Tongue (tissue), 2 donors: ENCODE data around the gene SPATA32. TPM values are rescaled to one million over a fixed set of nuclear protein-coding genes. Genes with fewer than 3 reads are reported as not detected.
"Not testable (repeated sequence)": the region's sequence is repeated elsewhere in the genome, so short reads cannot be mapped to it uniquely, and the experiment has no call there.

Experiments
- DNase-seq: peaks from one replicate; pipeline ENCODE4 v3.0.0-alpha.2; 2015
- total RNA-seq: library from RNA; depleted of rRNA; stranded (reverse); fragments of >200 nt; gene quantifications from one replicate; pipeline ENCODE4 v1.2.3, GENCODE V29; 2014

SPATA32 gene, protein sequence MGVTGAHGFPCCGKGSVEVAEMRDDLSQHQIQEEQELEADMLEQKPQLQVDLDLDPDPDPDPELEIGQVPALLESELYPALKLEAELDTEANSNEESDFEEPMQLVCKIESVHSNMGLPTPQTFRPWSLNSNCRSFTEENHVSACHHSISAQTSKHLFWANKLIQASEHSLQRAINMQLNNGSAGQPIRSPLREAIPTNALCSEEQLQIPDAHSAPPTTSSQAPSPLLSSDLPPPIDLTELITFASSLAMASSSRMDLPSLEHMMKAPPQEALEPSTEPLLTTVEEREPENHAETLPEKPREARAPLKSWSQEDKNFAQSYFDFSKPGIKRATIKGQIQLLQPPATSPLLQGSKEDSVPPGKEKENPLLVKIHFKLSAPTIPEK
- not detected for total RNA-seq

DNA sequence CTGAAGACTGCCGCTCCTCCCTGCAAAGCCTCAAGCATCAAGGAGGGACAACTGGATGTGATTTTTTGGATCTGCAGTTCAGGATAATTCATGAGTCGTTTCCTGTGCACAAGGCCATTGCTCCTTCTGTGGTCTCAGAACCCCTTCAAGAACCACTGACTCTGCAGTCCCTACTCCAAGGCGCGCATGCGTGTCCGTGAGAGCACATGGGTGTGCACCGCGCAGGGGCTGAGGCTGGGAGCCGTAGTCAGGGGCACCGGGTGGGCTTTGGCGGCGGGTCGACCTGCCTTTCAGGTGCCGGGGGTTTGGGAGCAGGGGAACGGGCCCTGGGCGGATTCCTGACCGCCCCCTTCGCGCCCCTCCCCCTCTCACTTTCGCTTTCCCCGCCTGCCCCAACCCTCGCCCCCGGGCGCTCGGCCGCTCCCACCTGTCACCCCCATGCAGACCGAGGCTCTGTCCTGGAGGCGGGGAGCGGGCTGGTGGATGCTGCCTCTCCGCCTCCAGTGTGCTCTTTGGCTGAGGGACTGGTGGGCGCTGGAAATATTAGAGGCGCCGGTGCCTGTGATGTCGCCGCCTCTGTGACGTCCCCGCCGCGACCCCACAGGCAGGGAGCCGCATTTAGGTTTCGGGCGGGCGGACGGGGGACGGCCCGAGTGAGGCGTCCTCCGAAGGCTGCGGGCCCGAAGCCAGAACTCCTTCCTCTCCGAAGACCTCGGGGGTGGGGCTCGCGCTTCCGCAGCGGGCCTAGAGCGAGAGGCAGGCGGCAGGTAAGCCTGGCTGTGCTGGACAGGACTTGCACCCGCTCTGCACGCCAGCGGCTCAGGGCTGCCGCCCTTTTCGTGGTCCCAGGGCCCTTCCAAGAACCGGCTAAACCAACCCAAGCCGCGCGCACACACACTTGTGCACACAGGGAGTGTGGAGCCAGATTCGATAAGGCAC is at the start of gene SPATA32:
Gene SPATA32, minus strand, starts transcription at position 518 of the 939 bp plus-strand sequence. Its CDS starts 78 bp downstream, at position 440.
- peak; percentile 66 for DNase-seq

DNA sequence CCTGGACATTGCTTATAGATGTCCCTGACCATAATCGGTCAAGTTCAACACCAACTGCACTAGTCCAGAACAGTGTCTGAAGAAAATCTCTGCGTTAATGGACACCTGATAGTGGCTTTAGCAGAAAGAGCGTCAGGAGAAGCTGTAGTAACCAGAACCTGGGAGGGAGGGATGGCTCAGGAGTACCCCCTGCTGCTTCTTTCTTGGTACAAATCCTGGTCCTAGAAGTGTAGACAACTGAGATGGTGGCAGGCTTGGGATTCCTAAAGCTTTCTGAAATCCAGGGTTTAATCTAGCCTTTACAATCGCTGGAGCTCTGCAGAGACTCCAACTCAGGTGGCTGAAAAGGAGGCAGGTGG is 49.5 kb upstream of the SPATA32 start:
- peak; percentile 56 for DNase-seq

DNA sequence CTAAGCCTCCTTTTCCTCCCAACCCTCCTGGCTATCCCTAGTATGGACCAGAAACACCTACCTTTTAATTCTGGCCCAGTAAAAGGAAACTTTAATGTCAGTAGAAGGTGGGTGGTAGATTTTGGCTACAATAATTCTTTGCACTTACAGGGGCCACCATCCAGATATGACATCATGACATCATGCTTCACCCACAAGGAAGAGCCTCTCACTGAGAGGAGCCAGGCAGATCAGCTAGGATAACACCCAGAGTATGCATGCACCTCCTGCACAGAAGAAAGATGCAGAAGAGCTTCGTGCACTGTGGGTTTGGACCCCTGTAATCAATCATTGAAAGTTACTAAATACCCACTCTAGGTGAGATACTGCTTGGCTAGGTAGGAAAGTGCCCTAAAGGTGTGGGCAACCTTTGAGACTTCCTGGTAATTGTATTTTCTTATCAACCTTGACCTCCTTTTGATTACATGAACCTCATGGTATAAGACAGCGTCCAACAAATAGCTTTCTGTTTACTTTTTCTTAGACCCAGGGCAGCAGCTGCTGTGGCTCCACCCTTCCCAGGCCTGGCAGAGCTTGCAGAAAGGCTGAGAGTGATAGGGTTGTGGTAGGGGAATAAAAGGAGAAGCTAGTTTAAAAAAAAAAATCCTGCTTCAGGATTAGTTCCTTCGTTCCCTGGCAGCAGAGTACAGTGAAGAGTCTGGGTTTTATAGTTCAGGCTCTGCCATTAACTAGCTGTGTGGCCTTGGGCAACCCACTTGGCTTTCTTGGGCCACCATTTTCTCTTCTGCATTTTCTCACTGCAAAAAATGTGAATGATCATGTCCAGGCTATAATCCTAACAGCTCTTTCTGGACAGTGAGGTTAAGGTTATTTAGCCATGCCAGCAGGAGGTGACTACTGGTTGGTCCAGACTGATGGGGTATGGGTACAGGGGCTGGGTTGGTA is 48.8 kb upstream of the SPATA32 start:
- DNase-seq, result peak; percentile 91

DNA sequence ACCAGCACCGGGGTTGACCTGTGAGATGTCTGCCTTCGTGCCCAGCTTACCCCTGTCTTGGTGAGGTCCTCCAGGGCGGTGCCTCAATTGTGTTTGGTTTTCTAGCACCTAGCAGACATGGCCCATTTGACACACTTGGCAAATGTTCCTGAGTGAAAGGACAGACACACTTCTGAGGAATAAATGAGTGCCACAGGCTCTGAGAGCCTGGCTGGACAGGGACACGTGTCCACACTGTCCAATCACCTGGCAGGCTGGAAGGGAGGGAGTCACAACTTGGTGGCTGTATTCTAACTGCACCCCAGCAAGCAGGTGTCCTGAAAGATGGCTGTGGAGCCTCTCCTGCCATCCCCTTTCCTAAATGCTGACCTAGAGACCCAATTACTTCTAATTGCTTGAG is 47.5 kb upstream of the SPATA32 start:
- DNase-seq, result no peak

DNA sequence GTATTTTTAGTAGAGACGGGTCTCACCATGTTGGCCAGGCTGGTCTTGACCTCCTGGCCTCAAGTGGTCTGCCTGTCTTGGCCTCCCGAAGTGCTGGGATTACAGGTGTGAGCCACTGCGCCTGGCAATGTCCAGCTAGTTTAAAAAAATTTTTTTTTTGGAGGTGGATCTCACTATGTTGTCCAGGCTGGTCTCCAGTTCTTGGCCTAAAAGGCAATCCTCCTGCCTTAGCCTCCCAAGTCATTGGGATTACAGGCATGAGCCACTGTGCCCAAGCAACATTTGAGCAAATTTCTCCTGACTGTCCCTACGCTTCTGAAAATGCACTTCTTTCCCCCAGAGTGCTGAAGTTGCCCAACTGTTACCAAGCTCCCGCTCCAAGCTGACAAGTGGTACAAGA is 46.9 kb upstream of the SPATA32 start:
- DNase-seq, result no peak

DNA sequence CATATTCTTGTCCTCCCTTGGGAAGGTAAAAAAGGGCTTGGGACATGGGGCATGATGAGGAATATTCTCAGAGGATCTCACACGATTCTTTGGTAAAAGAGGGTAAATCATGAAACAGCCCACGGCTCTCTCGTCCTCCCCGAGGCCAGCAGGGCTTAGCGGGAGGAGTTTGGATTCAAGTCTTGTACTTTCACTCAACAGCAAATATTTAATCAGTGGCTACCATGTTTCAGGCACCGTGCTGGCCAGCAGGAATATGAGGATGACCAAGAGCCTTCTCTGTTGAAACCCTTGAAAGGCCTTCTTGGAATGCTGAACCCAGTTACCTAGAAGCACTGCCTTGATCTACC is 46.1 kb upstream of the SPATA32 start:
- no peak for DNase-seq

DNA sequence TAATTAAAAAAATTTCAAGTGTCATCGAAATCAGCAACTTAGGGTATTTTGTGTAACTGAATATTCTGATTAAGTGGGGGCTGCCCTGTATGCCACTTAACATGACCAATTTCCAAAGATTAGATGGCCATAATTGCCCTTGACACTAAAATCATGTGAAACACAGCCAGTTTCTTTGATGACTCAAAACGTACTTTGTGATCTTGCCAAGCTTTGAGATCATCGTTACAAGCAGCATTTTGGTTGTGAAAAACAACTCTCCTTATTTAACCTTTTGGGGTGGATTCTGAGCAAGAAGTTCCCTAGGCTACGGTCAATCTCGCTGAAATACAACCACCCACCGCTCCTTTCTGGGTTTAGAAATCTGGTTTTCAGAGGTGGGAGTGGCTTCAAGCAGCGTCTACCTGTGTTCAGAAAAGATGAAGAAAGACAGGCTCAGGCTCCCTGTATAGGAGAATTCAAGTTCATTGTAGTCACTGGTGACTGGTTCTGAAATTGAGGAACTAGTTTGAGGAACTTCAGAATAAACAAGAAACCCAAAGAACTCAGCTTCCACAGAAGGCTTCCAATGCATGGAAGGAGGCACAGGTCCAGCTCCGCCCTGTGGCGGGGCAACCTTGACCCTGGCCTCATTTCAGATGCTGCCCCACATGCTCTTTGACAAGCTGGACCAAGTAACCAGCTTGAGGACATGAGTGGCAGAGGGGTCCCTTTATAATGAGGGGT is 45.6 kb upstream of the SPATA32 start:
- peak; percentile 56 for DNase-seq

DNA sequence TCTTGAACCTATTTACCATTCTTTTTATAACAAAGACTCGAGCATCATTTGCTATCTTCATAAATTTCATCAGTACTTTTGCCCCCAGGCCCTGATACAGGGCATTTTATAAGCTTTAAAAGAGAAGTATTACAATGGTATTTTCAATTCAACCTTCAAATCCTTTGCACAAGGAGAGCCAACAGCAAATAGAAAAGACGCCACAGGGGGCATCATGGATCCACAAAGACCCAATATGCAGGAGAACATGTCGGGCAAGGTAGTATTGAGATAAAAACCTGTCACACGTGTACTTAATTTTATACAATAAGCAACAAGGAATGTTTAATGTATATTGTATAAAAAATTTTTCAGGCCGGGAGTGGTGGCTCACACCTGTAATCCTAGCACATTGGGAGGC is 44.7 kb upstream of the SPATA32 start:
- no peak for DNase-seq

DNA sequence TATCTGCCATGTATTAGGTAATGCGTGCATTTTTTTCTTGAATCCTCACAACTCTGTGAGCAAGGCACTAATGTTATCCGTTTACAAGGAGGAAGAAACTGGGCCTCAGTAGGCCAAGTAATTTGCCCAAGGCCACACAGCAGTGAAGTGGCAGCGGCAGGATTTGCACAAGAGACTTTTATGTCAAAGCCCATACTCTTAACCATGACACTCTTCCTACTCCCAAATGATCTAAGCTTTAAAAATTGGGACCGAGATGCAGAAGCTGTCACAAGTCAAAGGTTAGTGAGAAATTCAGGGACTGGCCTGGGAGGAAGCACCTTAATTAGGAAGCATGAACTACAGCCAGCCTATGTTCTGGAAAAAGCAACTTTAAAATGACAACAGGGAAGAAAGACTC is 44.2 kb upstream of the SPATA32 start:
- DNase-seq, result no peak

DNA sequence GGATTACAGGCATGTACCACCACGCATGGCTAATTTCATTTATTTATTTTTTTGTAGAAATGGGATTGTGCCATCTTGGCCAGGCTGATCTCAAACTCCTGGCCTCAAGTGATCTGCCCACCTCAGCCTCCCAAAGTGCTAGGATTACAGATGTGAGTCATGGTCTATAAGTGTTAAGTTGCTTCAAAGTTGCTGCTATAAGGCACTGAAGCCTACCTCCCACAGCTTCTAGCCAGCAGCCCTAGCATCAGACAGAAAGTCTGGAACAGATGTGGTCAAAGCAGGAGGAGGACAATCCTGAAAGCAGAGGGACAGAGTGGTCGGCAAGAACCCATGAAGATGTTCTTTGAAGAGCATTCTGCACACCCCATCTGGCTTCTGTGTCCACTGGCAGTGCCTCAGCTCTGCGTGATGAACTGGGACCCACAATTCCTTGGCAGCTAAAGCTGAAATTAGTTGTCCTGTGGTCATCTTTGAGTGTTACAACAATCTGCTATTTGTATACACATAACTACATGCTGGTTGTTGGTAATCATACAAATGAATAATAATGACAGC is 43.7 kb upstream of the SPATA32 start:
- DNase-seq, result no peak

DNA sequence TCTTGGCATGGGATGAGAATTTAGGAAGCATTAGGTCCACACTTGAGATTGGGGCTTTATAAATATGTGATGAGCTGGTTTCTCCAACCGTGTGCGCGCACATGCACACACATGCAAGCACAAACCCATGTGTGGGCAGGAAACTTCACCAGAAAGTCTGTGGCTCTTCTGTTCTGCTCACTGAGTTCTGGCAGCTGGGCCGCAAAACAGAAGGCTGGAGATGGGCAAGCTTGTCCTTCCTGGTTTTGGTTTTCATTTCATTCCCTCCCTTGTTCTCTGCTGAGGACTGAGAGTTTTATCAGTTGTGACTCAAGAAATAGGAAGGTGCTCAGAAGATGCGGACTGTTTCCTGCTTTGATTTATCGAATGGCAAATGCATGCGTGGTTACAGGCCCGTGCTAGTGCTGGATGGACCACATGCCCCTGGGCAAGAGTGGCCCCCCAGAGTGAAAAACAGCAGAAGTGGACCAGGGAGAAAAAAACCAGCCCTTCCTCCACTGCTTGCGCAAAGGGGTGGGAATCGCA is 40.8 kb upstream of the SPATA32 start:
- no peak for DNase-seq

DNA sequence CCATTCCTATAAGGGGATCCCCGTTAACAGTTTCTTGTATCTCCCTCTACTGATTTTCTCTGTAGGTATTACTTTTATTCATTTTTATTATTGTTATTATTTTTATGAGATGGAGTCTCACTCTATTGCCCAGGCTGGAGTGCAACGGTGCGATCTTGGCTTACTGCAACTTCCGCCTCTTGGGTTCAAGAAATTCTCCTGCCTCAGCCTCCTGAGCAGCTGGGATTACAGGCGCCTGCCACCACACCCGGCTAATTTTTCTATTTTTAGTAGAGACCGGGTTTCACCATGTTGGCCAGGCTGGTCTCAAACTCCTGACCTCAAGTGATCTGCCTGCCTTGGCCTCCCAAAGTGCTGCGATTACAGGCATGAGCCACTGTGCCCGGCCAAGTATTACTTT is 40.3 kb upstream of the SPATA32 start:
- DNase-seq, result not testable (repeated sequence)

DNA sequence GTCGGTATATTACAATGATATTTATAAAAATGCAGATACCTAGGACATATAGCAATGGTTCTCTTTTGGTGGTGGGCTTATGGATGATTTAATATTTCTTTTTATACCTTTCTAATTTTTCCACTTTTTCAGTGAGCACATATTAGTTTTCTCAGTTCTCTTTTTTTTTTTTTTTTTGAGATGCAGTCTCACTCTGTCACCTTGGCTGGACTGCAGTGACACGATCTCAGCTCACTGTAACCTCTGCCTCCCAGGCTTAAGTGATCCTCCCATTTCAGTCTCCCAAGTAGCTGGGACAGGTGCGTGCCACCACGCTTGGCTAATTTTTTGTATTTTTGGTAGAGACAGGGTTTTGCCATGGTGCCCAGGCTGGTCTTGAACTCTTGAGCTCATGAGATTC is 39.8 kb upstream of the SPATA32 start:
- DNase-seq, result no peak

DNA sequence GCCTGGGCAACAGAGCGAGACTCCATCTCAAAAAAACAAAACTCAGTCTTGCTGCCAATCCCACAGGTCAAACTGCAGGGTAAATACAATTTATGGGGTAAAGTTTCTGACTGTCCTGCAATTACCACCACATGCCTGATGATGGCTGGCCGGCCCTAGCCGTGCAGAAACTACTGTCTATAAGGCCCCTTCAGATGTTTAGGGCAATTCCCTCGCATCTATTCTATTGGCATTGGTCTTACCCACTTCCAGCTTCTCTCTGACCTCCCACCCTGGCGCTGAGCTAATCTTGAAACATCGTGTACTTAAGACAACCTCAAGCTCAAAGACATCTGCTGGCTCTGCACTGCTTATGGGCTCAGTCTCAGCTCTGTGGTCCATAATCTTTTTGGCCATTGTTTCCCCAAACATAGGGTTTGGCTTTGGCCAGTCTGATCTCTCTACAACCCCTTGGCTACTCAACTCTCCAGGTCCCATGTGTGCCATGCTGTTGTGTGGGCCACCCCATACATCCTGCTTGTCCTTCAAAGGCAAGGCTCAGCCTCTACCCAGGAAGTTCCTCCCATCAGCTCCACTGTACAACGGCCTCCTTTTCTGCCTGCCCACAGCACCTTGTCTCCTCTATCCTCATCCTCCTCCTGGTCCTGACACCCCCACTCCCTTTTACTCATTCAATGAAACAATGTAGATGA is 38.3 kb upstream of the SPATA32 start:
- DNase-seq, result no peak

DNA sequence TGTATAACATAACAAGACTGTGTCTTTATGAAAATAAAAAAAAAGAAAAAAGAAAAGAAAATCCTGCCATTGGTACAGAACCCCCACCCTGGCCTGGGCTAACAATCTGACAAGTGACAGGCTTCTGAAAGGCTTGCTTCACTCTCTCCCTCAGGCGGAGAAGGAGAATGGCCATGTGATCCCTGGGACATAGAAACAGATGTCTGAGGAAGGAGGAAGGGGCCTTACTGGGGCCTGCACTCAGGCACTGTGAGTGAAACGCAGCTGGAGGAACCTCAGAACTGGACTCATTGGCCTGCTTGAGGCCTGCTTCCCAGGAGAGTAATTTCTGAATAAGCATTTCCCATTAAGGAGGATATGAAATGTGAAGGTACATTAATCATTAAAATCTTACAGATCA is 37.5 kb upstream of the SPATA32 start:
- peak; percentile 82 for DNase-seq

DNA sequence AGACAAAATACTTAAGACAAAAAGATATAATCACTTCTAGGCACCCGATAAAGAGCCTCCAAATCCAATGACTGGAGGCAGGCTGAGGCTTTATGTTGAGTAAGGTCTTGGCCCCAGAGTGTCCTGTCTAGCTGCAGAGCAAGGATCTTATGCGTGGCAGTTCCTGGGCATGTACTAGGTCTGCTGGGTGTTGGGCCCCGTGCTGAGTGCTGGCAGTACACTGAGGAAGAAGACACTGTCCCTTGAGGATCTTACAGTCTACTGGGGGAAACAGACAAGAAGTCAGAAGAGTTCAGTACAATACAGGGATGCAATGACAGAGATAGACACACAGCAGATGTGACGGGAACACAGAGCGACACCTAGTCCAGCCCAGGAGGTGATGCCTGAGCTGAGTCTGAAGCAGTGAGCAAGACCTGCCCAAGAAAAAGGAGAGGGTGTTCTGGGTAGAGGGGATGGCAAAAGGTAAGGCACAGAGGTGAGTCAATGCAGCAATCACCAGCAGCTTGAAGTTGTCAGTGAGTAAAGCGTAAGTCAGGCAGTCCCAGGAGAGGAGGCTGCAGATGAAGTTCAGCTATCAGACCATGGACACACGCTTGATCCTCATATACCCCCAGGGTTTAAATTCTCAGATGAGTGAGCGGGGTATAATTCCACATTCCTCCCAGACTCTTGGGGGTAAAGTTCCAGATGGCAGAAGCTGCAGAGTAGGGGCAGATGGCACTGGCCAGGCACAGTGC is 36.8 kb upstream of the SPATA32 start:
- DNase-seq, result no peak

DNA sequence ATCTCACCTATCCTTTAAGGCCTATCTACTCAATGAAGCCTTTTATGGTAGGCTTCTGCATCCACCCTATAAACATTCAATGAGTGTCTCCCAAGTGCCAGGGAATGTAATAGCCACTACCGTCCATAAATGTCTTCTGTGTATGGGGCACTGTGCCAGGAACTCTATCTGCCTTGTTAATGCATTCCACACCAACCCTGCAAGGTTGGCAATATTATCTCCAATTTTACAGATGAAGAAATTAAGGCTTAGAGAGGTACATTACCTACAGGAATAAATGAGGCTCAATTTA is 34.9 kb upstream of the SPATA32 start:
- DNase-seq, result no peak

DNA sequence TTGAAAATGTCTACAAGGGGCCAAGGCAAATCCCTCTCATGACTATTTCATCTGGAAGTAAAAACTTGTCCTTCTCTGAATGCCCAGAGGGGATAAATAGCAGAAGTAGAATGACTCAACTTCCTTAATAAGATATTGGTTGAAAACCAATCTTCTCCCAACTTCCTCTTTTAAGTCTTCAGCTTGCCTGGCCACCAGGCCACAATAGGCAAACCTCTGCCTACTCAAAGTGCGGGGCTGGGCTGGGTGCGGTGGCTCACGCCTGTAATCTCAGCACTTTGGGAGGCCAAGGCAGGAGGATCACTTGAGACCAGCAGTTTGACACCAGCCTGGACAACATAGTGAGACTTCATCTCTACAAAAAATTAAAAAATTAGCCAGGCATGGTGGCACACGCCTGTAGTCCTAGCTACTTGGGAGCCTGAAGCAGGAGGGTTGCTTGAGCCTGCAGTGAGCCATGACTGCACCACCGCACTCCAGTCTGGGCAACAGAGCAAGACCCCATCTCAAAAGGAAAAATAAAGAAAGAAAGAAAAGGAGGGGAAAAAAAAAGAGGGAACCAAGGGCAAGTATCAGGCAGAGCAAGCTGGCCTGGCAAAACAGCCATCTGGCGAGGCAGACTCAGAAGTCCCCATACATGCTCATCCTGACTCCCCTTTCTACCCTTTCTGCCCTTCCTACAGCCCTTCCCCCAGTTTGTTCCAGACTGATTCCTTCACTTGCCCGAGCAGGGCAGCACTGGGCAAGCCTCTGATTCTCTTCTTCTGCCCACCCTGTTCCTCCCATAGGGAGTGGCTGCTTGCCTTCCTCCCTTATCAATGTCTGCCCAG is 34.3 kb upstream of the SPATA32 start:
- DNase-seq, result no peak

DNA sequence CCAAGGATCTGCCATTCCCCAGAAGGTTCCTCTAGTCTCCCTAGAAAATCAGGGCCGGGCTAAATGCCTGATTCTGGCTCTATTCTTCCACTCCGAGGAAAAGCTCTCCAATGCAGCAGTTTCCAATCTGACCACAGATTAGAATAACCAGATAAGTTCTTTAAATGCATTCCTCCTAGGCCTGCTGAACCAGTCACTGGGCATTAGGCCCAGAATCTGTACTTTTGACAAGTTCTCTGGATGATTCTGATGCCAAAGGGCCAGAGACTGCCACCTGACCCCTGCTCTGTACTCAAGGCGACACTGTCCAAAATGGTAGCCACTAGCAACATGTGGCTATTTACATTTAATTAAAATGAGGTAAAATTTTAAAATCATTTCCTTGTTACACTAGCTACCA is 32.6 kb upstream of the SPATA32 start:
- no peak for DNase-seq
